SU-DHL-6 (cell line): ENCODE data around the gene C5orf46.
"Not testable (repeated sequence)": the region's sequence is repeated elsewhere in the genome, so short reads cannot be mapped to it uniquely, and the experiment has no call there.

Source experiments
- H2AFZ ChIP-seq: fragments of 200-600 bp; sonication (generic); 2 replicates; pipeline ENCODE4 v1.6.1; 2014; ENCODE audit warnings: low read depth, mild to moderate bottlenecking, moderate library complexity, mixed read lengths, antibody characterized with exemption, low read length; ENCODE audit not compliant: severe bottlenecking
- H3F3A ChIP-seq: fragments of 200-600 bp; shearing (Covaris generic); 2 replicates; pipeline ENCODE4 v1.6.0; 2016; ENCODE audit warnings: antibody characterized with exemption, mild to moderate bottlenecking; ENCODE audit not compliant: insufficient read depth
- H3K27ac ChIP-seq: fragments of 200-600 bp; sonication (generic); 2 replicates; pipeline ENCODE4 v1.5.1; 2016; ENCODE audit warnings: low read depth, mild to moderate bottlenecking, low read length, moderate library complexity, mixed read lengths
- H3K27me3 ChIP-seq: fragments of 200-600 bp; sonication (generic), shearing (Covaris generic); 2 replicates; pipeline ENCODE4 v1.6.0; 2014; ENCODE audit warnings: mild to moderate bottlenecking, low read length
- H3K36me3 ChIP-seq: fragments of 200-600 bp; sonication (generic); 2 replicates; pipeline ENCODE4 v1.6.1; 2014; ENCODE audit warnings: mild to moderate bottlenecking, low read length, mixed read lengths
- H3K4me2 ChIP-seq: fragments of 300-600, 200-600 bp; shearing (Covaris generic), sonication (generic); 2 replicates; pipeline ENCODE4 v1.6.0; 2014; ENCODE audit warnings: low read length, low read depth, mild to moderate bottlenecking; ENCODE audit not compliant: poor library complexity, severe bottlenecking
- H3K4me3 ChIP-seq: fragments of 200-600 bp; sonication (generic); 2 replicates; pipeline ENCODE4 v1.5.1; 2014; ENCODE audit warnings: antibody characterized with exemption, low read length, mild to moderate bottlenecking, mixed read lengths; ENCODE audit not compliant: insufficient read depth, poor library complexity, severe bottlenecking
- H3K79me2 ChIP-seq: fragments of 200-600 bp; sonication (generic); 2 replicates; pipeline ENCODE4 v1.6.1; 2014; ENCODE audit warnings: mild to moderate bottlenecking, low read length, moderate library complexity; ENCODE audit not compliant: insufficient read depth
- H3K9ac ChIP-seq: fragments of 200-600 bp; sonication (generic); 2 replicates; pipeline ENCODE4 v1.7.0; 2014; ENCODE audit warnings: mild to moderate bottlenecking, low read length
- H3K9me2 ChIP-seq: fragments of 200-600 bp; sonication (generic); replicated peaks from 2 replicates; pipeline ENCODE4 v1.6.1; 2014; ENCODE audit warnings: low read length; ENCODE audit not compliant: insufficient read depth
- H3K9me3 ChIP-seq: fragments of 200-600 bp; sonication (generic); 2 replicates; pipeline ENCODE4 v1.6.1; 2014; ENCODE audit warnings: low read length, mixed read lengths; ENCODE audit not compliant: insufficient read depth
- H4K20me1 ChIP-seq: fragments of 200-600 bp; sonication (generic); 2 replicates; pipeline ENCODE4 v1.6.1; 2014; ENCODE audit warnings: low read depth, mild to moderate bottlenecking, antibody characterized with exemption, low read length, moderate library complexity, mixed read lengths
- CTCF ChIP-seq: fragments of 200-600 bp; sonication (generic); IDR thresholded peaks from one replicate; pipeline ENCODE4 v1.5.1; 2017; ENCODE audit warnings: antibody characterized with exemption, mild to moderate bottlenecking, low read length, moderate library complexity; ENCODE audit not compliant: insufficient read depth, poor library complexity, severe bottlenecking
- EZH2phosphoT487 ChIP-seq: fragments of 200-600 bp; sonication (generic), shearing (Covaris generic); conservative IDR thresholded peaks from 2 replicates; pipeline ENCODE4 v1.6.1; 2018; ENCODE audit warnings: mild to moderate bottlenecking, antibody characterized with exemption, low read length, moderate library complexity, mixed read lengths

C5orf46 gene

GRCh38 chr5:147906326-147907095 lies at the start of gene C5orf46:
Gene C5orf46, minus strand, starts transcription at chr5:147906538. Its CDS starts 37 bp downstream, at chr5:147906501.
- no peak for TF ChIP-seq CTCF
- TF ChIP-seq EZH2phosphoT487: no peak
- H3K4me2 ChIP-seq: no peak within 1 kb of the TSS
- no peak within 1 kb of the TSS for H3K4me3 ChIP-seq
- H3K9me3 ChIP-seq: no peaks in the 10 kb centered on the region
- no peak within 1 kb of the TSS for H3K9ac ChIP-seq
- no peak within 1 kb of the TSS for H2AFZ ChIP-seq
- no peak within 1 kb of the TSS for H3K27ac ChIP-seq
- no peaks in the 10 kb centered on the region for H3K27me3 ChIP-seq
- no peaks in the 10 kb centered on the region for H4K20me1 ChIP-seq
- no peaks in the 10 kb centered on the region for H3F3A ChIP-seq
- H3K36me3 ChIP-seq: no peaks in the 10 kb centered on the region
- H3K79me2 ChIP-seq: no peaks in the 10 kb centered on the region
- no peaks in the 10 kb centered on the region for H3K9me2 ChIP-seq

GRCh38 chr5:147954971-147955370 lies 48.6 kb upstream of the C5orf46 start:
- H3K4me3 ChIP-seq: no peak overlapping the region
- H3K4me2 ChIP-seq: no peak overlapping the region
- H3F3A ChIP-seq: no peaks in the 10 kb centered on the region
- TF ChIP-seq EZH2phosphoT487 (no peak), CTCF (no peak)
- no peaks in the 10 kb centered on the region for H4K20me1 ChIP-seq
- H2AFZ ChIP-seq: no peak overlapping the region
- no peaks in the 10 kb centered on the region for H3K79me2 ChIP-seq
- no peaks in the 10 kb centered on the region for H3K9me3 ChIP-seq
- no peak overlapping the region for H3K27ac ChIP-seq
- H3K9ac ChIP-seq: no peak overlapping the region
- H3K27me3 ChIP-seq: no peaks in the 10 kb centered on the region
- H3K36me3 ChIP-seq: no peaks in the 10 kb centered on the region
- H3K9me2 ChIP-seq: no peaks in the 10 kb centered on the region

GRCh38 chr5:147949711-147950573 lies 43.6 kb upstream of the C5orf46 start:
- Histone ChIP-seq H3K79me2 (no peaks in the 10 kb centered on the region), H3K27me3 (no peaks in the 10 kb centered on the region), H3K36me3 (no peaks in the 10 kb centered on the region), H3F3A (no peaks in the 10 kb centered on the region), H3K9ac (no peak overlapping the region), H3K9me3 (no peaks in the 10 kb centered on the region), H3K4me3 (no peak overlapping the region), H3K4me2 (no peak overlapping the region), H4K20me1 (no peaks in the 10 kb centered on the region), H3K27ac (no peak overlapping the region), H2AFZ (no peak overlapping the region), H3K9me2 (no peaks in the 10 kb centered on the region)
- TF ChIP-seq EZH2phosphoT487 (no peak), CTCF (peak; percentile 15)

GRCh38 chr5:147946658-147947274 lies 40.4 kb upstream of the C5orf46 start:
- H3K9ac ChIP-seq, H3K27ac ChIP-seq, H2AFZ ChIP-seq, H3F3A ChIP-seq, H3K27me3 ChIP-seq, H3K4me3 ChIP-seq, H3K9me2 ChIP-seq, H3K9me3 ChIP-seq, H3K36me3 ChIP-seq, H3K4me2 ChIP-seq, H3K79me2 ChIP-seq, H4K20me1 ChIP-seq: not testable (repeated sequence)
